Measurements from ENCODE around the gene CRY2.
A peak's percentile ranks its signal among the peaks of the same experiment; 100 is the strongest.
"Not testable (repeated sequence)": the region's sequence is repeated elsewhere in the genome, so short reads cannot be mapped to it uniquely, and the experiment has no call there.

CRY2 gene

GRCh38 chr11:45900916-45901617 lies 53.8 kb downstream of the CRY2 start:
- DNase-seq: peak; percentile 56

DNA sequence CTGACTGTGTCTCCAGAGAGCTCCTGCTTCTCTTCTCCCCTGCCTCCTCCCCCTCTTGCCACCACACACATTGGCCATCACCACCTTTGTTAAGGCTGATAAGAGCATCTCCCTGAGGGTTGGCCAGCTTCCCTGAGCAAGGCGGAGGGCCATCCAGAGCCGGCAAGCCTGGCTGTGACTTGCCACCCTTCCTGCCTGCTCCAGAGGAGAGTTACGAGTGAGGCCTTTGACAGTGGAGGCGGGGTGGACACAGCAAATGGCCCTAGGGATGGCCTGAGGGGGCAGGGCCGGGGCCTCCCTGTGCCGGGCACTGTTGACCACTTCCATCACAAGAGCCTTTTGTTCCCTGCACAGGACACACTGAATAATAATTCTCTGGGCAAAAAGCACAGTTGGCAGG lies 54.4 kb downstream of the CRY2 start:
- DNase-seq: no peak

GRCh38 chr11:45902452-45903380 lies 55.4 kb downstream of the CRY2 start:
- DNase-seq: no peak

- DNase-seq: no peak
Measured at GRCh38 chr11:45904309-45904915, 57.1 kb downstream of the CRY2 start.

- no peak for DNase-seq
Measured at GRCh38 chr11:45905095-45905494, 57.8 kb downstream of the CRY2 start.

DNA sequence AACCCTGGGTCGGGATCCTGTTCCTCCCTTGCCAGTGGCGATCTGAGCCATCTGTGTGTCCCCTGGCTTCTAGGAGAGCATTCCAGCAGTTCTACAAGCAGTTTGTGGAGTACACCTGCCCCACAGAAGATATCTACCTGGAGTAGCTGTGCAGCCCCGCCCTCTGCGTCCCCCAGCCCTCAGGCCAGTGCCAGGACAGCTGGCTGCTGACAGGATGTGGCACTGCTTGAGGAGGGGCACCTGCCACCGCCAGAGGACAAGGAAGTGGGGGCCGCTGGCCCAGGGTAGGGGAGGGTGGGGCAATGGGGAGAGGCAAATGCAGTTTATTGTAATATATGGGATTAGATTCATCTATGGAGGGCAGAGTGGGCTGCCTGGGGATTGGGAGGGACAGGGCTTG lies 58.3 kb downstream of the CRY2 start:
- not testable (repeated sequence) for DNase-seq

GRCh38 chr11:45906096-45906682 lies 58.9 kb downstream of the CRY2 start:
- DNase-seq: no peak

DNA sequence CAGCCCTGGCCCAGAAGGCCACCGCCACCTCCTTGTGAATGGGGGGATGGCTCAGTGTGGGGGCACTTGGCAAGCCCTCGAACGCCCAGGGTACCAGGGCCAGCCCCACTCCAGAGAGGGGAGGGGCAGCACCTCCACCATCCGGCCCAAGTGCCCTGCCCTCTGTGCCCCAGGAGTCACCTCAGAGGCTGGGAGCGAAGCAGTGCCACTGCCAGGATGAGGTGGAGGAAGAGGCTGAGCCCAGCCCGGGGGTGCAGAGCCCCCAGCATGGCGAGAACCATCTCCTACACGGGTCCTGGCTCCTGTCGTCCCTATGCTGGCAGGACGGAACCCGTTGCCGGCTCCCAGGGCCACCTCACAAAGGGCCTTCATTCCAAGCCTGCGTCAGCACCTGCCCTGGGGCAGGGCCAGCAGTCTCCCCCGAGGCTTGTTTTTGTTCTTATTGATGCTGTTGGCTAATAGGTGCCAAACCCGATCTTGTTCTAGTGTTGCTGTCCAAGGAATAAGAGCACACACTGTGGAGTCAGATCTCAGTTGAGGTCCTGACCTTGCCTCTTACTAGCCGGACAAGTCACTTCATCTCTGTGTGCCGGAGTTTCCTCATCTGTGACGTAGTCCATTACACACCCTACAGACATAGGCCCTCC lies 59.8 kb downstream of the CRY2 start, which contains the start of gene FREY1:
Gene FREY1, minus strand, starts transcription at position 307 of the 647 bp plus-strand sequence. Its CDS starts 26 bp downstream, at position 281.
- DNase-seq: no peak

DNA sequence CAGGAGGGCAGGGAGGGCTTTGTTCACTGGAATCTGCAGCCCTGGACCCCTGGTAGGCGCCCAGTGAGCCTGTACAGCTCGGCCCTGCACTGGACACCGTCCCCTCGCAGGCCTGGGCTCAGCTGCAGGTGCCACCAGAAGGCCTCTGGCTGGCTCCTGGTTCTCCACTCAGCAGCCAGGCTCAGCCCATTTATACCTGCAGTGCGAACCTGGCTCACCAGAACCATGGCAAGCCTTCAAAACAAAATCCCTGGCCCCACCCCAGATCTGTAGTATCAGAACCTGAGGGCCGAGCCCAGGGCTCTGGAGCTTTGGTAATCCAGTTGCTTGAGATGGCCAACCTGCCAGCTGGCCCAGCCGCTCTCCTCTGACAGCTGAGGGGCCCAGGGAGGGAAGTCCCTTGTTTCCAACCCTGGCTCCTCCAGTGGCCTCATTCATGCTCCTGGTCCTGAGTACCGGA lies 60.7 kb downstream of the CRY2 start:
- DNase-seq: no peak

GRCh38 chr11:45909594-45910475 lies 62.6 kb downstream of the CRY2 start:
- DNase-seq: no peak

- DNase-seq: no peak
Measured at GRCh38 chr11:45910623-45911022, 63.3 kb downstream of the CRY2 start.

DNA sequence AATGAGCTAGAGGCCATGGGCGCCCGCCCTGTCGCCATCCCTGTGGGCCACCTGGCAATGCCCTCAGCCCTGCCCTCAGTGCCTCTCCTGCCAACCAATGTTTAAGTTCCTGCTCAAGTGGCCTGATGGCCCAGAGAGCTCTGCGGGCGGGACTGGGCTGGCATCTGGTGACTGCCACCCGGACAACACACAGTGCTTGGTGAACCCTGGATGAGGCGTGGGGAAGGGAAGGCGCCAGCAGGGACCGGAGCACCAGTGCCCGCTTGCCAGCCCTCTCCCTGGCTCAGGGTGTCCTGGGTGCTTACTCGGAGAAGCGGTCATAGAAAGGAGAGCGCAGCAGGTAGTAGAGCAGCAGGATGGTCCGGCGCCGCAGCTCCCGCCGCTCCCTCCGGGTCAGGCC lies 66.2 kb downstream of the CRY2 start:
- DNase-seq: no peak

- DNase-seq: no peak
Measured at GRCh38 chr11:45913942-45914635, 66.8 kb downstream of the CRY2 start.

- DNase-seq: no peak
Measured at GRCh38 chr11:45915446-45915845, 68.2 kb downstream of the CRY2 start.

GRCh38 chr11:45917286-45917622 lies 70.0 kb downstream of the CRY2 start:
- DNase-seq: no peak

DNA sequence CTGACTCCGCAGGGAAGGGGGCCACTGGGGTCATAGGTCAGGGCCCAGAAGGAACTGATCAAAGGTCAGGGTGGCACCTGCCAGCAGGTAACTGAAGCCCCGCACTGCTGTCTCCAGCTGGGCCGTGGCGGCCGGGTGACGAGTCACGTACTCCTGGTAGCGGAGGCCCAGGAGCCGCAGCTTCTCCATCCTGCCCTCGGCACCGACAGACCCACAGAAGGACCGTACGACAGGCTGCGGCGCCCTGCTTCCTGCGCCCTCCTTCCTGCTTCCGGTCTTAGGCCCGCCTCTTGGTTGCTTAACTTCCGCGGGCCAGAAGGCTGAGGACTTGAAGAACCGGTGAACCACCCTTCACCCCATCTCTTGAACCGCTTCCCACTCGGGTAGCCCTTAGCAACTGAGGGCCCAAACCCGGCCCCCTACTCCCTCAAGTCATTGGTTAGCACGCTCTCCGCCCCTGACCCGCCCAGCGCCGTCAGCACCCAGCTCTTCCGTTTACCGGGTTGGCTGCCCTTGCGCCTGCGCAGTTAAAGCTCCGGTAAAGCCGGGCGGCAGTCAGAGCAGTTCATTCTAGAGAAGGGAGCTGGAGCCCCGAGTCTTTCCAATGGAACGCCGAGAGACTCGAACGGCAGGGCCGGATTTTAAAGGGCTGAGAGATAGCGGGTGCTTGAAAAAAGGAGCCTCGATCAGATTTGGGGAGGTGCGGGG lies 70.5 kb downstream of the CRY2 start, which contains the start of gene PEX16:
Gene PEX16, minus strand, starts transcription at position 255 of the 708 bp plus-strand sequence. Its CDS starts 66 bp downstream, at position 189.
- peak; percentile 93 for DNase-seq

GRCh38 chr11:45918331-45918941 lies 71.2 kb downstream of the CRY2 start:
- peak; percentile 84 for DNase-seq

DNA sequence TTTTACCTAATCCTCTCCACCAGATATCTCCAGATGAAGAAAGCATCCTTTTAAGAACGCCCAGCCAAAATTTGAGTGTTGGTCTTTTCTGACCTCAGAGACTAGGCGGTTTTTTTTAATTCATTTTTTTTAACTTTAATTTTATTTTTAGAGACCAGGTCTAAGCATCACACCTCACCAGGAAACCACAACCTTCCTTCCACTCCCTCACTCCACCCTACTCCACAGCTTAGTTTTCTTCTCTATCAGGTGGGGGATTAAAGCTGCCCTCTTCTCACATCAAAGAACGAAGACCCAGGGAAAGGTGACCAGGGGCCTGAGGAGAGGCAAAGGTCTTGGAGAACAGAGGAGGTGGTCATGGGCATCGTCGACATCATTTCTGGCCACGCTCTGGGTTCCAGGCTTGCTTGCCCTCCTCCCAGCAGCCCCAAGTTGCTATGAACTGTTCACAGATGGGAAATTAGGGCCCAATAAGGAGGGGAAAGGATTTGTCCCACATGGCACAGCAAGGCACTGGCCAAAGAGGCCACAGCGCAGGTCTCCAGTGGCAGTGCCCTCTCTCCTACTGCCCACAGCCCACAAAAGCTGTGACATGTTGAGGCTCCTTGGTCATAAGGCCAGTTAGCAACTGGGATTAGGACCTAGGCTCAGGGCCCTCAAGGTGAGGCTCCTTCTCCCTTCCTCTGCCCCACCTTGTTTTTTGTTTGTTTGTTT lies 71.8 kb downstream of the CRY2 start:
- DNase-seq: no peak

Data from activated CD8-positive, alpha-beta memory T cell treated with anti-CD3 and anti-CD28 coated beads for 24 hours (primary cell).